ENCODE results near the gene WDR64. TPM values are rescaled to one million over a fixed set of nuclear protein-coding genes. Genes with fewer than 3 reads are reported as not detected.

The WDR64 gene
- total RNA-seq, 1 donor from 2014 or later = 0.07 TPM

DNA sequence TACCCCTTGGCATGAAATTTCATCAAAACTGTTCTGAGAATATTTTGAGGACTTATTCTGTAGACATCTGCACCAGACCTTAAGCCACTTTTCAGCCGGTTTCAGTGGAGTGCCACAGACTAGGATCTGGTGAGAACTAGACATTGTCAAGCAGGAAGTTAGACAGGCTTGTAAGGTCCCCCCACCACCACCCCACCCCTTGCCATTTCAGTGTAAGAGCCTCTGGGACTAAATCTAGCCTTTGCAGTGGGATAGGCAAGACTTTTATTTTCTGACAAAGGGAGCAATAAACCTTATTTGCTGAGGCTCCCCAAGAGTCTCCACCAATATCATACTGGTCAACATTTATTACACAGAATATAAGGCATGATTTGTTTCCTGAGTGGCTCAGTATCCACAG, 118.0 kb downstream of the WDR64 start:
- Mint-ChIP-seq H3K9me3 (ENCODE audit: low read depth) (no peaks in the 10 kb centered on the region), H3K4me1 (ENCODE audit: low read depth) (no peaks in the 10 kb centered on the region), H3K27ac (no peak overlapping the region), H3K4me3 (ENCODE audit: low read depth) (no peak overlapping the region), H3K36me3 (ENCODE audit: insufficient read depth) (no peaks in the 10 kb centered on the region), H3K27me3 (peaks cover 16% of the 10 kb centered on the region)
- TF ChIP-seq, protein P1, sequence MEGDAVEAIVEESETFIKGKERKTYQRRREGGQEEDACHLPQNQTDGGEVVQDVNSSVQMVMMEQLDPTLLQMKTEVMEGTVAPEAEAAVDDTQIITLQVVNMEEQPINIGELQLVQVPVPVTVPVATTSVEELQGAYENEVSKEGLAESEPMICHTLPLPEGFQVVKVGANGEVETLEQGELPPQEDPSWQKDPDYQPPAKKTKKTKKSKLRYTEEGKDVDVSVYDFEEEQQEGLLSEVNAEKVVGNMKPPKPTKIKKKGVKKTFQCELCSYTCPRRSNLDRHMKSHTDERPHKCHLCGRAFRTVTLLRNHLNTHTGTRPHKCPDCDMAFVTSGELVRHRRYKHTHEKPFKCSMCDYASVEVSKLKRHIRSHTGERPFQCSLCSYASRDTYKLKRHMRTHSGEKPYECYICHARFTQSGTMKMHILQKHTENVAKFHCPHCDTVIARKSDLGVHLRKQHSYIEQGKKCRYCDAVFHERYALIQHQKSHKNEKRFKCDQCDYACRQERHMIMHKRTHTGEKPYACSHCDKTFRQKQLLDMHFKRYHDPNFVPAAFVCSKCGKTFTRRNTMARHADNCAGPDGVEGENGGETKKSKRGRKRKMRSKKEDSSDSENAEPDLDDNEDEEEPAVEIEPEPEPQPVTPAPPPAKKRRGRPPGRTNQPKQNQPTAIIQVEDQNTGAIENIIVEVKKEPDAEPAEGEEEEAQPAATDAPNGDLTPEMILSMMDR (IDR thresholded peaks at IDR 0.05; ENCODE audit: unreplicated experiment) = no peak
- DNase-seq (ENCODE audit: low spot score, unreplicated experiment) = no peak

DNA sequence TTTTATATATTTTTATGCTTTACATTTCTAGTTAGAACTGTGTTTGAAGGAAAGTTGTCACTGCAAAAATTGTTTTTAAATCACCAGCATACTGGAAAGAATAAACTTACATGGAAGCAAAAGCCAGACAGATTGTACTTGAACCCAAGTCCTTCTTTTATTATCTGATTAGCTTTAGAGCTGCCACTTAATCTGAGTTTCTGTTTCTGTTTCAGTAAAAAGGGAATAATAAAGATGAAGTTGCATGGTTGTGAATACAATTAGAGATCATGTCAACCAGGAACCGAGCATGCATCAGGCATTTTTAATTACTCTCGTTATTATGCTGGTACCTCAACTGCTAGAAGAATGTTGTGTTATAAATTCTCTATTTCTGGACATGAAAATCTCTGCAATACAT, 119.0 kb downstream of the WDR64 start:
- no peak overlapping the region for H3K4me3 Mint-ChIP-seq (ENCODE audit: low read depth)
- no peaks in the 10 kb centered on the region for H3K4me1 Mint-ChIP-seq (ENCODE audit: low read depth)
- no peak overlapping the region for H3K27ac Mint-ChIP-seq

DNA sequence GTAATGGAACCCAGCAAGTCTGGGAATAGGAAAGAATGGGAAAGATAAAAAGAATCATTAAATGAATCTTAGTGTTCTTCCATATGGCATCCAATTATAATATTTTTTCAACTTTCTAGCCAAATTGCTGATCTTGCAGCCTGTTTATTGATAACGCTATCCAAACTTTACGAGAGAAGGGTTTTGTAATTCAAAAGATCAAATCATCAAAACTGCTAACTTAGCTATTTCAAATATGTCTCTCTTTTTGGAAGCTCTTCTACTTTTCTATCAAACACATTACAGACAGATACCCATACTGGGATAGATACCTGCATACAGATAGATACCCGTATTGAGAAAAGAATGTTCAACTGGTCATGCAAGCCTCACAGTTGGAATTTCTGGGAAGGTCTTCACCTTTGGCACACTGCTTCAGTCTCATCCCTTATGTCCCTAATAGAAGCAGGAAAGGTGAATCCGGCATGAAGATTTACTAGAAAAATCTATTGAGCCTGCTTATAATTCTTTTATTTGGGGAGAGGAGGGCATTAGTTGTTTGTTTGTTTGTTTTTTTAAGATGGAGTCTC, 120.9 kb downstream of the WDR64 start:
- Mint-ChIP-seq H3K4me3 (ENCODE audit: low read depth) (no peak overlapping the region), H3K36me3 (ENCODE audit: insufficient read depth) (no peaks in the 10 kb centered on the region), H3K9me3 (ENCODE audit: low read depth) (no peaks in the 10 kb centered on the region), H3K4me1 (ENCODE audit: low read depth) (no peaks in the 10 kb centered on the region), H3K27me3 (peaks cover under 1% of the 10 kb centered on the region), H3K27ac (no peak overlapping the region)
- TF ChIP-seq, protein P1 (IDR thresholded peaks at IDR 0.05; ENCODE audit: unreplicated experiment) = no peak
- DNase-seq (ENCODE audit: low spot score, unreplicated experiment) = no peak

More for the DNA sequence above, 119.0 kb downstream of the WDR64 start:
- peaks cover 12% of the 10 kb centered on the region for H3K27me3 Mint-ChIP-seq
- H3K36me3 Mint-ChIP-seq (ENCODE audit: insufficient read depth) = no peaks in the 10 kb centered on the region
- TF ChIP-seq, protein P1 (IDR thresholded peaks at IDR 0.05; ENCODE audit: unreplicated experiment) = no peak
- DNase-seq (ENCODE audit: low spot score, unreplicated experiment) = no peak
- no peaks in the 10 kb centered on the region for H3K9me3 Mint-ChIP-seq (ENCODE audit: low read depth)

DNA sequence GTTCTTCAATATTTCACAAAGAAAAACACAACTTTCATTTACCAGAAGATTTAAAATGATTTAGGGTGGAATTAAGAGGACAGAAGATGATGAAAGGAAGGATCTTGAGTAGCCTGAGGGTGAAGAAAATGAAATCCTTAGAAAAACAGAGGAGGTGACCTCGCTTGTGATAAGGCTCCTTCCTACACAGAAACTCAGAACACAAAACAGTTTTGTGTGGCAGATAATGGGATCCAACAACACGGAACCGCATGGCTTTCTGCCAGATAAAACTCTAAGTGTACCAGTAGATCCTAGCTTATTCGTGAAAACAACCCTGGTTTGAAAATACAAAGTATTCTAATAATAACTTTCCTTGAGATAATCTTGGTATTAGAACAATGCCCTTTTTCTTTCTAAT, 121.9 kb downstream of the WDR64 start:
- TF ChIP-seq, protein P1 (IDR thresholded peaks at IDR 0.05; ENCODE audit: unreplicated experiment) = no peak
- no peak for DNase-seq (ENCODE audit: low spot score, unreplicated experiment)
- H3K27me3 Mint-ChIP-seq = no peaks in the 10 kb centered on the region
- H3K36me3 Mint-ChIP-seq (ENCODE audit: insufficient read depth) = no peaks in the 10 kb centered on the region
- H3K27ac Mint-ChIP-seq = no peak overlapping the region
- H3K4me3 Mint-ChIP-seq (ENCODE audit: low read depth) = no peak overlapping the region
- H3K4me1 Mint-ChIP-seq (ENCODE audit: low read depth) = no peaks in the 10 kb centered on the region
- no peaks in the 10 kb centered on the region for H3K9me3 Mint-ChIP-seq (ENCODE audit: low read depth)

DNA sequence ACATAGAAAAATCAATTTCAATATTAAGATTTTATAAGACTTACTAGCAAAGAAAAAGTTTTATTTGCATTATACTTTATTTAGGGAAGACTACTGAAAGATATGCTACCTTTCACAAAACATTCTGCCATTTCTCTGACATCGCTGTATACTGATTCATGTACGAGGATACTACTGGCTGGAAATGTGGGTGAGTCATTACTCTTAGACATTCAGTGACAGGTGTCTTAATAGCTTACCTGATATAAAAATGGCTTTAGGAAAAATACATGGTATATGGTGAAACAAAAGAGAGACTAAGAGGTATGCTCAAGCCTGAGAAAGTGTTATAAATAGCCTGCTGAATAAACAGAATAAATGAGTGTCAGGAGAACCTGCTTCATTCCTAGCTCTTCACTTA, 122.9 kb downstream of the WDR64 start:
- no peak for DNase-seq (ENCODE audit: low spot score, unreplicated experiment)
- Mint-ChIP-seq H3K36me3 (ENCODE audit: insufficient read depth) (no peaks in the 10 kb centered on the region), H3K4me1 (ENCODE audit: low read depth) (no peaks in the 10 kb centered on the region), H3K27me3 (peaks cover 2% of the 10 kb centered on the region), H3K27ac (no peak overlapping the region), H3K9me3 (ENCODE audit: low read depth) (no peaks in the 10 kb centered on the region), H3K4me3 (ENCODE audit: low read depth) (no peak overlapping the region)
- TF ChIP-seq, protein P1 (IDR thresholded peaks at IDR 0.05; ENCODE audit: unreplicated experiment) = no peak

Measured in progenitor cell of endocrine pancreas (in vitro differentiated cells).